Small intestine (tissue), 7 donors: ENCODE measurements around the gene STAT4. TPM values are rescaled to one million over a fixed set of nuclear protein-coding genes. Genes with fewer than 3 reads are reported as not detected.

ENCODE experiments used
- DNase-seq, 2 donors: peaks; one replicate each; pipeline versions ENCODE4 v3.0.0 to v3.0.0-alpha.2; 2013
- FAIRE-seq: peaks from 2 replicates; lab custom pipeline; 2012; peaks lifted over from hg19 to GRCh38; lab: Jason Lieb, UNC
- H3K27ac ChIP-seq, 3 donors: one replicate each; pipeline ENCODE4 v1.5.1; 2013; ENCODE audit warnings: low read length in 2 of 3, mild to moderate bottlenecking in 2 of 3, control low read depth in 1 of 3, inconsistent platforms in 1 of 3, low read depth in 1 of 3, moderate library complexity in 1 of 3
- H3K27me3 ChIP-seq, 3 donors: one replicate each; pipeline ENCODE4 v1.6.1; 2013; ENCODE audit warnings: low read length in 3 of 3, inconsistent platforms in 1 of 3; ENCODE audit not compliant: control insufficient read depth in 3 of 3, insufficient read depth in 3 of 3
- H3K36me3 ChIP-seq, 3 donors: one replicate each; pipeline ENCODE4 v1.6.1; 2013; ENCODE audit warnings: low read length in 3 of 3, inconsistent platforms in 1 of 3, low read depth in 1 of 3, mild to moderate bottlenecking in 1 of 3, moderate library complexity in 1 of 3; ENCODE audit not compliant: control insufficient read depth in 3 of 3, insufficient read depth in 2 of 3
- H3K4me1 ChIP-seq, 3 donors: one replicate each; pipeline ENCODE4 v1.6.1; 2013; ENCODE audit warnings: low read length in 2 of 3, inconsistent platforms in 1 of 3, low read depth in 1 of 3, mild to moderate bottlenecking in 1 of 3, moderate library complexity in 1 of 3; ENCODE audit not compliant: control insufficient read depth in 3 of 3, insufficient read depth in 2 of 3
- H3K4me3 ChIP-seq, 3 donors: one replicate each; pipeline ENCODE4 v1.5.1; 2013; ENCODE audit warnings: low read length in 3 of 3, control low read depth in 1 of 3, inconsistent platforms in 1 of 3, low read depth in 1 of 3, mild to moderate bottlenecking in 1 of 3, moderate library complexity in 1 of 3
- H3K9me3 ChIP-seq, 2 donors: one replicate each; pipeline ENCODE4 v1.6.1; 2013; ENCODE audit warnings: low read depth in 1 of 2, low read length in 1 of 2; ENCODE audit not compliant: control insufficient read depth in 2 of 2, insufficient read depth in 1 of 2
- WGBS, 3 donors: extraction: QIAGEN DNeasy Blood & Tissue Kit; methylation state at CpG; one replicate each; pipeline ENCODE4 v1.1.7; 2013; 5-methylcytosine and 5-hydroxymethylcytosine counted together
- polyA plus RNA-seq, 4 donors: library from polyadenylated mRNA; stranded (reverse) in 3 of 4; unstranded in 1 of 4; fragments of 200-250 nt in 3 of 4; fragments of 120-200 nt in 1 of 4; gene quantifications; one replicate each; pipeline versions ENCODE4 v1.2.1 to v1.2.3, GENCODE V29; 2013
- donor health status: healthy with polysubstance abuse.
- donor health status: control.
- donor health status: control.
- donor health status: Bipolar disorder and iron deficiency.
- donor health status: healthy.

Gene STAT4
- polyA plus RNA-seq, 4 donors, result 1.0 to 2.8 (median 1.6) TPM

DNA sequence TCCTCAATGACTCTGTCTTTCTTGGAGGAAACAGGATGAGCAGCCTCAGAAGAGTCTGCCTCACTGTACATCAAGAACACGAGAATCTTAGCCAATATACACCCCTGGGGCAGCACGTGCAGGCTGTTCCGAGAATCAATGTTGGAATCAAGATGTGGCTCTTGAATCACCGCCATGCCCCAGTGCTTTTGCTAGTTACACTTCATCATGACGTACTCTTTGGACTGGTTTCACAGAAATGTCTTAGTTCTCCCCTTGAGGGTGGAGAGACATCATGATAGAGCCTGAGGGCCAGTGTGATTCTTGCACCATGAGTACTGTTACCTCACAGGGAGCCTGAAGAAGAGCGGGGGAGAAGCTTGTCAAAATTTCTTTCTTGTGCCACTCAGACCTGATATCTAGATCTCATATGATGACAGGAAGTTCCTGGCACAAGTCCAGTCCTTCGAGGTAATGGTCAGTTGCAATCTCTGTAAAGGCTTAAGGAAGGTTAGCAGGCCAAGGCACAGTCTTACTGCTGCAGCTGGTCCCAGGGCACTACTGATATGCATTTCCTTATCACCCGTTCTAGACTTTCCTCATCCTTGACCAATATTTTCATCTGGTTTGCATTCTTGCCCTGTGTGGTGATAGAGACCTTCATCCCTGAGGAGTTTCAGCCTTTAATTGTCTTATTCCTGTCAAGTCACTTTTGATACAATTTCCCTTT lies 28.2 kb upstream of the STAT4 start:
- FAIRE-seq, result no peak

DNA sequence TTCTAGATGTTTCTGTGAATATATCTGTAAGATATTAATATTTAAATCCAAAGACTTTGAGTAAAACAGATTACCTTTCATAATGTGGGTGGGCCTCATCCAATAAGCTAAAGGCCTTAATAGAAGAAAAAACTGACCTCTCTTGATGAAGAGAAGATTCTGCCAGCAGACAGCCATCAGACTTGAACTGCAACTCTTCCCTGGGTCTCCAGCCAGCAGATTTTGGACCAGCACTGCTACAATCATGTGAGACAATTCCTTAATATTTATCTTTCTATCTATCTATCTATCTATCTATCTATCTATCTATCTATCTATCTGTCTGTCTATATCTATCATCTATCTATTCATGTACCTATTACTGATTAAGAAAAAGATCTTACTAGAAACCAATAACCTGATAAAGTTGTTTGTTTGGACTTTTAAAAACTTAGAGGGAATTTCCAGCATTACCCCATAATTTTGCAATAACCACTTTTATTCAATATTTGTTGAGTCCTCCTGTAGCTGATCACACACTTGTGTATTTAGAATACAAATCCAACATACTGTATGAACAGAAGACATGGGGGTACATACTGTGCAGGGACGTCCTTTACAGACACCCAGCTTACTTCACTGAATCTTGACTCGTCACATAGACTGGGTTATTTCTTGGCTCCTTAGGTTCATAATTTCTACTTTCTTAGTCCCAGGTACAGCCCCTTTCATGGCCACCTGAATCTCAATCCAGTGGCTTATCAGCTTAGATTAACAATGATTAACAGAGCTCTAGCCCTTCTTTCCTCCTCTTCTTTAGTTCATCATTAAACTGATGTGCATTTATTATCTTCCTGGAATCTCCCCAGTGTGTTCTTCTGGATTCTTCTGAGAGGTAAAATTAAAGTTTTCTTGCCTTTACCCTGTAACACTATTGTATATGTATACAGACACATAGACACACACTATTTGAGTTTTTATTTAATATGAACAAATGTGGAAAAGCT lies 27.2 kb upstream of the STAT4 start:
- no peaks in the 10 kb centered on the region for H3K9me3 ChIP-seq
- peaks cover 0 to 10% (median 8%) of the 10 kb centered on the region in 3 donors for H3K4me1 ChIP-seq
- 43 to 82% (median 45%) methylated on average over 2 of the region's 2 CpGs for WGBS, 3 donors
- FAIRE-seq (no peak), DNase-seq (peak in 1 of 2 donors; percentile 41)
- H3K36me3 ChIP-seq, result no peaks in the 10 kb centered on the region
- no peak overlapping the region for H3K27ac ChIP-seq
- H3K4me3 ChIP-seq, result no peak overlapping the region
- no peaks in the 10 kb centered on the region for H3K27me3 ChIP-seq

More for the DNA sequence above, 28.2 kb upstream of the STAT4 start:
- H3K4me3 ChIP-seq, result no peak overlapping the region
- no peaks in the 10 kb centered on the region for H3K9me3 ChIP-seq
- H3K27ac ChIP-seq, result no peak overlapping the region
- H3K36me3 ChIP-seq, result no peaks in the 10 kb centered on the region
- peaks cover 0 to 10% (median 8%) of the 10 kb centered on the region in 3 donors for H3K4me1 ChIP-seq
- H3K27me3 ChIP-seq, result no peaks in the 10 kb centered on the region
- DNase-seq, result no peak
- 82 to 85% (median 83%) methylated on average over 8 of the region's 8 CpGs for WGBS, 3 donors

DNA sequence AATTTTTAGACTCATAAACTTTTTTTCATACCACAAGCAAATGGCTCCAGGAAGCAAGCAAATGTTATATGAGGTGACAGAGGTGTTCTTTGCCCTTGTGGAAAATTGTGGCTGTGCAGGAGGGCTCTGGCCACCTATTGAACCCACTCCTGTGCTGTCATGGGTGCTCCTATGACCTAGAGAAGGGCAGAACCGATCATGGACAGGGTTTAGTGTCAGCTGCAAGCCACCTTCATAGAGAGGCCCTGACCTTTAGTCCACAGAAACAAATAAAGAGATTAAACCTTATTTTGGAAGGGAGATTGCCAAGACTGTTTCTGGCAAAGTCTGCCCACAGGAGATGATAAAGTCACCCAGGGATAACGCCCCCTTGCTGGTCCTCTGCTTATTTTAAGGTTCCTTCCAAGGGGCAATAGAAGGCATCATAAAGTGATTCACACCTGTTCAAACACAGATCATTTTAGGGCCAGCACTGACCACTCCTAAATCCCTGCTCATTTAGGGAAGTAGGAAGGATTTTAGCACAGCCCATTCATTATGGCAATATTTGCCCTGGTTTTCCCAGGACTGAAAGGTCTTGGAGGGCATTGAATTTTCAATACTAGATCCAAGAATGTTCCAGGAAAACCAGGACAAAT lies 26.1 kb upstream of the STAT4 start:
- 8 to 44% (median 27%) methylated on average over 2 of the region's 2 CpGs for WGBS, 3 donors
- H3K4me3 ChIP-seq, result no peak overlapping the region
- H3K4me1 ChIP-seq, result peaks cover 0 to 10% (median 8%) of the 10 kb centered on the region in 3 donors
- H3K27ac ChIP-seq, result no peak overlapping the region
- no peaks in the 10 kb centered on the region for H3K27me3 ChIP-seq
- no peaks in the 10 kb centered on the region for H3K9me3 ChIP-seq
- no peaks in the 10 kb centered on the region for H3K36me3 ChIP-seq
- no peak for FAIRE-seq
- peak; percentile 13 to 19 for DNase-seq

DNA sequence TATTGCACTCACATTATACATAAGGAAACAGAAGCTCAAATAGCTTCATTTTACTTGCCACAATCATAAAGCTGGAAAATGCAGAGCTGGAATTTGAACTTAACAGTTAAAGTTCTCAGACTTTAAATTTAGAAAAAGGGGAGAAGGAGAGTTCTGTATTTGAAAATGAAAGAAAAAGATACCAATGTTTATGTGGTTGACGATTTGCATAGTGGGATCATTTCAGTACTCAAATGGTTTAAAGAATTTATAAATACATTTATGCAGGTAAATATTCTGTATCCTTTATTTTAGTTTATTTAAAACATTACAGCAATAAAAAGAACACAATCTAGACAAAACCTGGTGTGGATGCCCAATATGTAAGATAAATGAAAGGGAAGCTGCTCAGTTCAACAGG lies 25.5 kb upstream of the STAT4 start:
- WGBS, 3 donors, result 50 to 68% (median 54%) methylated on average over 1 of the region's 1 CpG
- no peak overlapping the region for H3K27ac ChIP-seq
- FAIRE-seq, result no peak

DNA sequence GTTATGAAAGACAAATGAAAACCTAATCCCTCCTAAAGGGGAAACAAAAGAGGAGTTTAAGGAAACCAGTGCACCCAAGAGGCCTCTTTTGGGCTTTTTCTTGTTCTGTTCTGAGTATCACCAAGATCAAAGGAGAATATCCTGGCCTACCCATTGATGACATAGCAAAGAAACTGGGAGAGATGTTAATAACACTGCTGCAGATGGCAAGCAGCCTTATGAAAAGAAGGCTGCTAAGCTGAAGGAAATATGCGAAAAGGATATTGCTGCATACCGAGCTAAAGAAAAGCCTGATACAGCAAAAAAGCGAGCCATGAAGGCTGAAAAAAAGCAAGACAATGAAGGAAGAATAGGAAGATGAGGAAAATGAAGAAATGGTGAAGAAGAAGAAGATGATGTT lies 23.6 kb upstream of the STAT4 start:
- Histone ChIP-seq H3K36me3 (no peaks in the 10 kb centered on the region), H3K9me3 (no peaks in the 10 kb centered on the region), H3K4me3 (no peak overlapping the region), H3K4me1 (peaks cover 0 to 10% (median 9%) of the 10 kb centered on the region in 3 donors), H3K27me3 (no peaks in the 10 kb centered on the region), H3K27ac (no peak overlapping the region)
- no peak for DNase-seq
- 91 to 95% (median 92%) methylated on average over 3 of the region's 3 CpGs for WGBS, 3 donors
- no peak for FAIRE-seq

More for the DNA sequence above, 25.5 kb upstream of the STAT4 start:
- H3K36me3 ChIP-seq, result no peaks in the 10 kb centered on the region
- no peaks in the 10 kb centered on the region for H3K9me3 ChIP-seq
- no peak for DNase-seq
- H3K4me3 ChIP-seq, result no peak overlapping the region
- H3K4me1 ChIP-seq, result peaks cover 0 to 11% (median 10%) of the 10 kb centered on the region in 3 donors
- H3K27me3 ChIP-seq, result no peaks in the 10 kb centered on the region

DNA sequence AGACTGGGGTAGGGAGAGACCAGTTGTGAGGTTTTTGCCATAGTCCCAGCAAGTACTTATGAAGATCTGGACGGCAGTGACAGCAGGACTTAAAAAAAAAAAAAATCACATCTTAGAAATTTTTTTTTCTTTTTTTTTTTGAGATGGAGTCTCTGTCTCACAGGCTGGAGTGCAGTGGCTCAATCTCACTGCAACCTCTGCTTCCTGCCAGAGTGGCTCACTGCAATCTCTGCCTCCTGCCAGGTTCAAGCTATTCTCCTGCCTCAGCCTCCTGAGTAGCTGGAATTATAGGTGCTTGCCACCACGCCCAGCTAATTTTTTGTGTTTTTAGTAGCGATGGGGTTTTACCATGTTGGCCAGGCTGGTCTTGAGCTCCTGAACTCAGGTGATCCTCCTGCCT lies 22.4 kb upstream of the STAT4 start:
- Histone ChIP-seq H3K27ac (no peak overlapping the region), H3K4me1 (peaks cover 0 to 8% (median 7%) of the 10 kb centered on the region in 3 donors), H3K4me3 (no peak overlapping the region), H3K9me3 (no peaks in the 10 kb centered on the region), H3K36me3 (no peaks in the 10 kb centered on the region), H3K27me3 (no peaks in the 10 kb centered on the region)
- DNase-seq, result no peak
- FAIRE-seq, result no peak
- 85 to 90% (median 89%) methylated on average over 3 of the region's 3 CpGs for WGBS, 3 donors

DNA sequence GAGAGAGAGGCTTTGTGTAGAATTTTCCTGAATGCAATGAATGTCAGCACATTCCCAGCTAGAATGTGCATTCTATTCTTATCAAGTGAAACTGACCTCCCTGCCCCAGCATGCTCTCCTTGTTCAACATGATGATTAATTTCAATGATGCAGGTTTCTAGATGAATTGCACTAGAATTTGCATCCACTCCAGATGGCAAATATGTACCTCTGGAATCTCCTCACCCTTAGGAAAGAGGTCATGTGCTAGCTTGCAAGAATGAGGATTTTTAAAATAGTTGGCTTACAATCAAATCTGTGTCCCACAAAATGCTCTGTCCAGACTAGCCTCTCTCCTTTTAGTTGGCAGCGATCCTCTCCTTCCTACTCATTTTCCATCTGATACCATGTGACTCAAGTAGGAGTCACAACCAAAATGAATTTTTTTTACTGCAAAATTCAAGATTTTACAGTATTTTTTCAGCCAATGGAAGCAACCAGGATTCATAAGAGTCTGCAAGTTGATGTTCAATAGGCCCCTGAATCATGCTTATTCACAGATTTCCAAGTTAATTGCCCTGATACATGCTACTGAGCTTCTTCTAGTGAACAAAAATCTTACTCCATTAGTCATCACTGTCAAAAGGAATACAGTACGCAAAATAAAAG lies 21.0 kb upstream of the STAT4 start:
- Histone ChIP-seq H3K4me1 (peaks cover 0 to 4% (median 1%) of the 10 kb centered on the region in 3 donors), H3K36me3 (no peaks in the 10 kb centered on the region), H3K9me3 (no peaks in the 10 kb centered on the region), H3K27me3 (no peaks in the 10 kb centered on the region), H3K27ac (no peak overlapping the region), H3K4me3 (no peak overlapping the region)
- DNase-seq (peak in 1 of 2 donors; percentile 14), FAIRE-seq (no peak)
- 69 to 96% (median 86%) methylated on average over 2 of the region's 2 CpGs for WGBS, 3 donors
